GM12878 (cell line): ENCODE data around the gene TSPAN10.

Experiments
- HDAC6 ChIP-seq: fragments of 200-600 bp; sonication (generic); IDR thresholded peaks from one replicate; pipeline ENCODE4 v1.8.0; 2017; ENCODE audit warnings: antibody characterized with exemption; ENCODE audit not compliant: unreplicated experiment
- JUNB ChIP-seq: IDR thresholded peaks from 2 replicates; pipeline ENCODE4 v1.6.1; 2016; ENCODE audit warnings: antibody characterized with exemption, mild to moderate bottlenecking
- PML ChIP-seq: IDR thresholded peaks from 2 replicates; pipeline ENCODE4 v1.6.1; 2012; ENCODE audit warnings: low read length, inconsistent platforms
- ZNF24 ChIP-seq: fragments of 450-650 bp; IDR thresholded peaks from 2 replicates; pipeline ENCODE4 v1.6.1; 2017; ENCODE audit warnings: antibody characterized with exemption, mild to moderate bottlenecking
- ZNF384 ChIP-seq: IDR thresholded peaks from 2 replicates; pipeline ENCODE4 v1.6.1; 2012; ENCODE audit warnings: low read depth, mild to moderate bottlenecking, low read length, improper control_type of control experiment, borderline replicate concordance
- TF ChIP-seq, protein P1 (sequence below), 3 experiments: IDR thresholded peaks in 2 of 3; conservative IDR thresholded peaks in 1 of 3; 2 replicates each; pipeline ENCODE4 v1.5.1; 2011; ENCODE audit warnings: low read depth in 3 of 3, low read length in 3 of 3, mild to moderate bottlenecking in 3 of 3, control low read depth in 2 of 3, moderate library complexity in 2 of 3, inconsistent platforms in 1 of 3, mixed read lengths in 1 of 3; ENCODE audit not compliant: control insufficient read depth in 2 of 3, insufficient read depth in 1 of 3; ENCODE audit errors: extremely low read depth in 1 of 3
- TF ChIP-seq, protein P2 (sequence below): fragments of 450-650 bp; IDR thresholded peaks from 2 replicates; pipeline ENCODE4 v1.6.1; 2016; ENCODE audit warnings: mild to moderate bottlenecking, moderate library complexity, borderline replicate concordance

DNA sequence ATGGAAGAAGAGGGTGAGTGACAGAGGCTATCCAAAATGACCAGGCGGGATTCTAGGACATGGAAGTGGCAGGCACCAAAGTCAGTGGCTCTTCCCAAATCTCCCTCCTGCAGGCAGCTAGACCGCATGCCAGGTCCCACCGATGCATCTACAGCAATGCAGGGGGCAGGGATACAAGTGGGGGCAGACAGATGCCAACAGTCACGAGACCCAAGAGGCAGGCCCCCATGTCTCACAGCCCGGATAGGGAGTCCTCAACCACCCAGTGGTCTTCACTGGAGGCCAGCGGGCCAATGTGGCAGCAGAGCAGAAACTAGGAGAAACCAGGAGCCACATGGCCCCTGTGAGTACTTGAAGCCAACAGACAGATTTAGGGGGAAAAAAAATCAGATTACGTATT lies 20.1 kb upstream of the TSPAN10 start:
- TF ChIP-seq, protein P1, sequence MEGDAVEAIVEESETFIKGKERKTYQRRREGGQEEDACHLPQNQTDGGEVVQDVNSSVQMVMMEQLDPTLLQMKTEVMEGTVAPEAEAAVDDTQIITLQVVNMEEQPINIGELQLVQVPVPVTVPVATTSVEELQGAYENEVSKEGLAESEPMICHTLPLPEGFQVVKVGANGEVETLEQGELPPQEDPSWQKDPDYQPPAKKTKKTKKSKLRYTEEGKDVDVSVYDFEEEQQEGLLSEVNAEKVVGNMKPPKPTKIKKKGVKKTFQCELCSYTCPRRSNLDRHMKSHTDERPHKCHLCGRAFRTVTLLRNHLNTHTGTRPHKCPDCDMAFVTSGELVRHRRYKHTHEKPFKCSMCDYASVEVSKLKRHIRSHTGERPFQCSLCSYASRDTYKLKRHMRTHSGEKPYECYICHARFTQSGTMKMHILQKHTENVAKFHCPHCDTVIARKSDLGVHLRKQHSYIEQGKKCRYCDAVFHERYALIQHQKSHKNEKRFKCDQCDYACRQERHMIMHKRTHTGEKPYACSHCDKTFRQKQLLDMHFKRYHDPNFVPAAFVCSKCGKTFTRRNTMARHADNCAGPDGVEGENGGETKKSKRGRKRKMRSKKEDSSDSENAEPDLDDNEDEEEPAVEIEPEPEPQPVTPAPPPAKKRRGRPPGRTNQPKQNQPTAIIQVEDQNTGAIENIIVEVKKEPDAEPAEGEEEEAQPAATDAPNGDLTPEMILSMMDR (IDR thresholded peaks at IDR 0.05 in 2 of 3, conservative IDR thresholded peaks at IDR 0.05 in 1 of 3; ENCODE audit: control insufficient read depth in 2 of 3, extremely low read depth in 1 of 3, insufficient read depth in 1 of 3, low read depth in 3 of 3, low read length in 3 of 3), result no peak
- TF ChIP-seq, protein P2, sequence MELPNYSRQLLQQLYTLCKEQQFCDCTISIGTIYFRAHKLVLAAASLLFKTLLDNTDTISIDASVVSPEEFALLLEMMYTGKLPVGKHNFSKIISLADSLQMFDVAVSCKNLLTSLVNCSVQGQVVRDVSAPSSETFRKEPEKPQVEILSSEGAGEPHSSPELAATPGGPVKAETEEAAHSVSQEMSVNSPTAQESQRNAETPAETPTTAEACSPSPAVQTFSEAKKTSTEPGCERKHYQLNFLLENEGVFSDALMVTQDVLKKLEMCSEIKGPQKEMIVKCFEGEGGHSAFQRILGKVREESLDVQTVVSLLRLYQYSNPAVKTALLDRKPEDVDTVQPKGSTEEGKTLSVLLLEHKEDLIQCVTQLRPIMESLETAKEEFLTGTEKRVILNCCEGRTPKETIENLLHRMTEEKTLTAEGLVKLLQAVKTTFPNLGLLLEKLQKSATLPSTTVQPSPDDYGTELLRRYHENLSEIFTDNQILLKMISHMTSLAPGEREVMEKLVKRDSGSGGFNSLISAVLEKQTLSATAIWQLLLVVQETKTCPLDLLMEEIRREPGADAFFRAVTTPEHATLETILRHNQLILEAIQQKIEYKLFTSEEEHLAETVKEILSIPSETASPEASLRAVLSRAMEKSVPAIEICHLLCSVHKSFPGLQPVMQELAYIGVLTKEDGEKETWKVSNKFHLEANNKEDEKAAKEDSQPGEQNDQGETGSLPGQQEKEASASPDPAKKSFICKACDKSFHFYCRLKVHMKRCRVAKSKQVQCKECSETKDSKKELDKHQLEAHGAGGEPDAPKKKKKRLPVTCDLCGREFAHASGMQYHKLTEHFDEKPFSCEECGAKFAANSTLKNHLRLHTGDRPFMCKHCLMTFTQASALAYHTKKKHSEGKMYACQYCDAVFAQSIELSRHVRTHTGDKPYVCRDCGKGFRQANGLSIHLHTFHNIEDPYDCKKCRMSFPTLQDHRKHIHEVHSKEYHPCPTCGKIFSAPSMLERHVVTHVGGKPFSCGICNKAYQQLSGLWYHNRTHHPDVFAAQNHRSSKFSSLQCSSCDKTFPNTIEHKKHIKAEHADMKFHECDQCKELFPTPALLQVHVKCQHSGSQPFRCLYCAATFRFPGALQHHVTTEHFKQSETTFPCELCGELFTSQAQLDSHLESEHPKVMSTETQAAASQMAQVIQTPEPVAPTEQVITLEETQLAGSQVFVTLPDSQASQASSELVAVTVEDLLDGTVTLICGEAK, result no peak
- TF ChIP-seq PML, result no peak
- no peak for TF ChIP-seq ZNF384
- no peak for TF ChIP-seq JUNB
- no peak for TF ChIP-seq HDAC6
- TF ChIP-seq ZNF24, result no peak
